ENCODE measurements around the gene TEX14.
"Not testable (repeated sequence)": the region's sequence is repeated elsewhere in the genome, so short reads cannot be mapped to it uniquely, and the experiment has no call there.

Gene TEX14

GRCh38 chr17:58555109-58555508, 136.7 kb downstream of the TEX14 start:
- not testable (repeated sequence) for DNase-seq

- no peak for DNase-seq
These were observed 150.6 kb downstream of the TEX14 start for GRCh38 chr17:58541249-58541648.

- DNase-seq, result no peak
These were observed 152.1 kb downstream of the TEX14 start for GRCh38 chr17:58539698-58540097.

GRCh38 chr17:58538811-58539409, 152.9 kb downstream of the TEX14 start:
- DNase-seq, result no peak

- no peak for DNase-seq
These were observed 154.6 kb downstream of the TEX14 start for GRCh38 chr17:58537266-58537665.

GRCh38 chr17:58536542-58536941, 155.3 kb downstream of the TEX14 start:
- DNase-seq, result no peak

GRCh38 chr17:58535431-58535830, 156.4 kb downstream of the TEX14 start:
- DNase-seq, result no peak

GRCh38 chr17:58534901-58535421, 156.9 kb downstream of the TEX14 start:
- no peak for DNase-seq

- DNase-seq, result no peak
These were observed 157.5 kb downstream of the TEX14 start for GRCh38 chr17:58534331-58534730.

GRCh38 chr17:58533616-58534188, 158.1 kb downstream of the TEX14 start:
- no peak for DNase-seq

- DNase-seq, result no peak
These were observed 159.3 kb downstream of the TEX14 start for GRCh38 chr17:58532555-58532951.

GRCh38 chr17:58531661-58532554, 159.9 kb downstream of the TEX14 start:
- DNase-seq, result no peak

- DNase-seq, result no peak
These were observed 160.7 kb downstream of the TEX14 start for GRCh38 chr17:58531122-58531521.

- DNase-seq, result no peak
These were observed 161.2 kb downstream of the TEX14 start for GRCh38 chr17:58530655-58531054.

GRCh38 chr17:58529275-58529674, 162.6 kb downstream of the TEX14 start:
- DNase-seq, result no peak

GRCh38 chr17:58528443-58528842, 163.4 kb downstream of the TEX14 start:
- no peak for DNase-seq

- DNase-seq, result no peak
These were observed 163.9 kb downstream of the TEX14 start for GRCh38 chr17:58527949-58528348.

- no peak for DNase-seq
These were observed 164.5 kb downstream of the TEX14 start for GRCh38 chr17:58527306-58527705.

GRCh38 chr17:58525239-58525638, 166.6 kb downstream of the TEX14 start:
- no peak for DNase-seq

- DNase-seq, result no peak
These were observed 170.2 kb downstream of the TEX14 start for GRCh38 chr17:58521680-58522079.

GRCh38 chr17:58520843-58521430, 170.9 kb downstream of the TEX14 start:
- DNase-seq, result no peak

GRCh38 chr17:58517928-58518609, 173.8 kb downstream of the TEX14 start:
- peak; percentile 99 to 100 for DNase-seq
